Activated naive CD4-positive, alpha-beta T cell treated with anti-CD3 and anti-CD28 coated beads, Interleukin-2, amount 50 U/mL, for 24 hours (primary cell): ENCODE measurements around the gene LILRB5.
"Not testable (repeated sequence)": the region's sequence is repeated elsewhere in the genome, so short reads cannot be mapped to it uniquely, and the experiment has no call there.

Source experiments
- H3K27ac Mint-ChIP-seq: one replicate; pipeline ENCODE4 v1.8.0; 2021; ENCODE audit warnings: mild to moderate bottlenecking, mixed read lengths
- H3K27me3 Mint-ChIP-seq: one replicate; pipeline ENCODE4 v1.8.0; 2021; ENCODE audit warnings: mixed read lengths
- H3K36me3 Mint-ChIP-seq: one replicate; pipeline ENCODE4 v1.8.0; 2021; ENCODE audit warnings: mixed read lengths
- H3K4me1 Mint-ChIP-seq: one replicate; pipeline ENCODE4 v1.8.0; 2021; ENCODE audit warnings: mixed read lengths
- H3K4me3 Mint-ChIP-seq: one replicate; pipeline ENCODE4 v1.8.0; 2021; ENCODE audit warnings: mild to moderate bottlenecking, mixed read lengths
- H3K9me3 Mint-ChIP-seq: one replicate; pipeline ENCODE4 v1.8.0; 2021; ENCODE audit warnings: mixed read lengths

LILRB5 gene

DNA sequence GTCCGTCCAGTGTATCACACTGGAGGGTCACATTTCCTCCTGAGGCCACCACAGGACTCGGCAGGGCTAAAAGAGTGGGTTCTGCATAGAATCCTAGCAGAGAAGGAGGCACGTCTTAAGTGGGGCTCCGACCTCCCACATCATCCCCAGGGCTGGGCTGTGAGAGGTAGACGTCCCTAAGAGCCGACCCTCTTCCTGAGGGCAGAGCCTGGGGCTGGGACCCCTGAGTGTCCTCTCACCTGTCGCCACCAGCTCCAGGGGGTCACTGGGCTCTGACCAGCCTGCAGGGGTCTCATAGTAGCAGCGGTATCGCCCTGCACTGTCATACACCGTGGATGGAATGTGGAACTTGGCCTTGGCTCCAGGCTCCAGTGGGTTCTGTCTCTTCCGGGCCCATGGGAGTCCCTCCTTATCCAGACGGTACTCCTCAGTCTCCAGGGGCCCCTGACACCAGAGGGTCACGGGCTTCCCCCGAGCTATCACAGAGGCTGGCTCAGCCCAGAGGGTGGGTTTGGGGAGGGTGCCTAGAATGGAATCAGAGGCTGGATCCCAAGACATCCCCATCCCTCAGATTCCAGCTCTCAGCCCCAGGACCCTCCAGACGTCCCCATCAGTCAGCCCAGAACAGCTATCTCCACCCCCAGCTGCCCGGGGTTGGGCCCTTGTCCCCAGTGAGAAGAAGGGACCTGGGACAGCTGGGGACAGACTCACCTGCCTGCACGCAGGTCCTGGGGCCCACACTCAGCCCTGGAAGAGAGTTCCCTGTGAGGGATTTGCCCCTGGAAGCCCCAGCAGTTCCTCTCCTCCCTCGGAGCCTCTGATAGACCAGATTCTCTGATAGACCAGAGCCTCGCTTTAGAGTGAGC is 590 bp downstream of the LILRB5 start:
- Mint-ChIP-seq H3K4me1 (no peaks in the 10 kb centered on the region), H3K4me3 (no peak overlapping the region), H3K36me3 (no peaks in the 10 kb centered on the region), H3K27ac (no peak overlapping the region), H3K27me3 (no peaks in the 10 kb centered on the region), H3K9me3 (no peaks in the 10 kb centered on the region)

DNA sequence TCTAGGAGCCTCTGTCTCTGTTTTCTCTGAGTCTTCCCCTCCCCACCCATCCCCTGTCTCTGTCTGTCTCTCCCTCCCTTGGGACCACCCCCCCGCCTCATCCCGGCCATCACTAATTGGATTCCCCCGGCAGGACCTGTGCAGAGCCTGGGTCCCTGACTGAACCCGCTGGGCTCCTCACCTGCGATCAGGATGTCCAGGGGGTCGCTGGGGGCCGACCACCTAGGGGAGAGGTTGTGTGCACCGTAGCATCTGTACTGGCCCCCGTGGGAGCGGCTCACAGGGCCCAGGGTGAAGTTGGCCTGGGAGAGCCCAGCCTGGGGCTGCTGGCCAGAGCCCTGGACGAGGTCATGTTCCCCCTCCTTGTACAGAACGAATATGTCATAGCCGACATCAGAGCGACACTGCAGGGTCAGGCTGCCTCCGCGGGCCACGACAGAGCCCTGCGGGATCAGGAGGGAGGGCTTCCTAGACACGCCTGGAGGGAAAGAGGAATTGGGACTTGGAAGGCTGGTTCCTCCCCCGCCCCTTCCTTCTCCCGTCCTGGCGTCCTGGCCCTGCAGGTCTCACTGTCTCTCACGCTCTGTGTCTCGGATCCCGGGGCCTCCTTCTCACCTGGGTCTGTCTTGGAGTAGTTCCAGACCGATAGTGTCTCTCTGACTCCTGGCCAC is 1.8 kb downstream of the LILRB5 start:
- H3K9me3 Mint-ChIP-seq: no peaks in the 10 kb centered on the region
- H3K4me3 Mint-ChIP-seq: no peak overlapping the region
- H3K4me1 Mint-ChIP-seq: no peaks in the 10 kb centered on the region
- no peaks in the 10 kb centered on the region for H3K36me3 Mint-ChIP-seq
- no peaks in the 10 kb centered on the region for H3K27me3 Mint-ChIP-seq
- H3K27ac Mint-ChIP-seq: no peak overlapping the region

DNA sequence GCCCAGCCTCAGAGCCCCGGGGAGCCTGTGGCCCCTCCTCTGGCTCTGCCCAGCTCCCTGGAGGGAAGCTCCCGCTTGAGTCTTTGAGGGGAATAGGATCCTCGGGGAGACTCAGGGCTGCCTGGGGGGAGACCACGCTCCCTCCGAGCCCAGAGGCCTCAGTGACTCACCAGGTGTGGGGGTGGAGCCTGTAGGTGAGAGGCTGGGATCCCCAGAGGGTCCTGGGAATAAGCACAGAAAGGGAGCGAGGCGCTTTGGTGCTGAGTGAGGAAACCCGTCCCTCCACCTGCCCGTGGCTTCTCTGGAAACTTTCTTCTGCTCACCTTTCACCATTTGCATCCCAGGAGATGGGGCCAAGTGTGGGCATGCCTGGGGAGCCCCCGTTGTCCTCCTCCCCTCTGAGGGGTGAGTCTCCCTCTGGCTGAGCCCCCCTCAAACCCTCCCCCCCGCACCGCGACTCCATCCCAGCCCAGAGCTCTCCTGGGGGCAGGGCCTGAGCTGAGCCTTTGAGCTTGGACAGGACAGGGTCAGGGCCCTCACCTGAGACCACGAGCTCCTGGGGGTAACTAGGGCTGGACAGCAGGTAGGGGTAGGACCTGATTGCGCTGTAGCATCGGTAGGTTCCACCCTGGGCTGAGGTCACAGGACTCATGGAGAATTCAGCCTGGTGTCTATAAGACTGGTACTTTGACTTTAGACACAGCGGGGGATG is 2.7 kb downstream of the LILRB5 start:
- Mint-ChIP-seq H3K27ac (no peak overlapping the region), H3K36me3 (no peaks in the 10 kb centered on the region), H3K4me3 (no peak overlapping the region), H3K9me3 (no peaks in the 10 kb centered on the region), H3K27me3 (no peaks in the 10 kb centered on the region), H3K4me1 (no peaks in the 10 kb centered on the region)

DNA sequence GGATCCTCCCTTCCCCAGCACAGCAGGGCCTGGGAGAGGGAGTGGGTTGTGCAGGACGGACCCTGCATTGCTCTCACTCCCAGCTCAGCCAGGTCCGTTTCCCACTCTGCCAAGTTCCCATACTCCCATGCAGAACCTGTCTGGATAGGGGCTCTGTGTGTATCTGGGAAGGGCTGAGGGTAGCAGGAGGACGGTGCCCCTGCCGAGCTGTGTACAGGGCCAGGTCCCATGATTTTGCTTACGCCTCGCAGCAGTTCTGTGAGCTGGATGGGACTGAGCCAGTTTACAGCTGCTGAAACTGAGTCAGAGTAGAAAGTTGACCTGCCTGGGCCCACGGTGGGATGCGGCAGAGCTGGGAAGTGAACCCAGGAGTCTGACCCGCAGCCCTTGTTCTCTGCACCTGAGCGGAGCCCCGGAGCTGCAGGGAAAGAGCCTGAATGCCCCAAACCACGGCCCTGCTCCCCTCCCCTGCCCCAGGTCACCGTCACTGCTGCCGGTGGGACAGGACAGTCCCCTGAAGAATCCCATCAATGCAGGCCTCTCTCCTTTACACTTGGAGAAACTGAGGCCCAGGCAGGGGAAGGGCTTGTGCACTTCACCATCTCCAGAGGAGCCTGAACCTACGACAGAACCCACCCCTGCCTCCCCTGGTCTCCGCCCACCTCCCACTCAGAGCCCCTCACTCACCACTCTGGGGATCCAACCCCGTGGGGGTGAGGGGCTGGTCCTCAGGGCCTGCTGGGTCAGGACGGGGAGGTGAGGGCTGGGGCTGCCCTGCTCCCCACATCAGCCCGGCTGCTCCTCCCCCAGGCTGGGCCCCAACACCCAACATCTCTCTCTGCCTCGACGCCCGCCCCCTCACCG is 3.5 kb downstream of the LILRB5 start:
- no peak overlapping the region for H3K4me3 Mint-ChIP-seq
- no peaks in the 10 kb centered on the region for H3K27me3 Mint-ChIP-seq
- H3K27ac Mint-ChIP-seq: no peak overlapping the region
- no peaks in the 10 kb centered on the region for H3K36me3 Mint-ChIP-seq
- no peaks in the 10 kb centered on the region for H3K4me1 Mint-ChIP-seq
- no peaks in the 10 kb centered on the region for H3K9me3 Mint-ChIP-seq

DNA sequence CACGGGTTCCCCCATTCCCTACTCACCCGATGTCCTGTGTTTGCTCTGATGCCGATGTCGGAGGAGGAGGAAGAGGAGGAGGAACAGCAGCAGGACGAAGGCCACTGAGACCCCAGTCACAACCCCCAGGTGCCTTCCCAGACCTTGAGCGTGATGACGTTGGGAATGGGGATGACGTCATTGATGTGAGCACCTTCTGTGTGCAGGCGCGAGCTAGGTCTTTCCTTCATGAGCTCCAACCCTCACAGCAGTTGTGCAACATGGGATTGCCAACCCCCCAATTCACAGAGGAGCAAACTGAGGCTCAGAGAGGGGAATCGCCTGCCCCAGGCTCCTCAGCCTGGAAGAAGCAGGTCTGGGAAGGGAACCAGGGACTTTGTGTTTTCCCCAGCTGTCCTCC is 4.2 kb downstream of the LILRB5 start:
- Mint-ChIP-seq H3K4me1 (peaks cover 6% of the 10 kb centered on the region), H3K36me3 (no peaks in the 10 kb centered on the region), H3K4me3 (no peak overlapping the region), H3K27ac (no peak overlapping the region), H3K9me3 (no peaks in the 10 kb centered on the region), H3K27me3 (no peaks in the 10 kb centered on the region)

DNA sequence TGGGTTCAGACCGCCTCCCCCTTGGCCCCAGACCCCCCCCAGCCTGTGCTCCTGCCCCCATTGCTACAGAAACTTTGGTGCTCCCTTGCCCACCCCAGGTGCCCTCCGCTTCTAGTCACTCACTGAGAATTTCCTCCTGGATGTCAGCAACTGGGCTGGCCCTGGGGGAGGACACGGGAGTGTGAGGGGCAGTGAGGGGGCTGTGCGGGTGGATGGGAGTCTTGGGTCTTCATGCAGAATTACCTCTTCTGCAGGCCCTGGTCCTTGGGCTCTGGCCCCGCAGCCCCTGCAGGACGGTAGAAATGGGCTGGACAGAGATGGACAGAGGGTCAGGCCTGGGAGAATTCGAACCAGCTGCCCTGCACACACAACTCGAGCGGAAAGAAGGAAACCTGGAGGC is 4.8 kb downstream of the LILRB5 start:
- H3K27me3 Mint-ChIP-seq: no peaks in the 10 kb centered on the region
- H3K4me1 Mint-ChIP-seq: peaks cover 10% of the 10 kb centered on the region
- H3K36me3 Mint-ChIP-seq: no peaks in the 10 kb centered on the region
- no peak overlapping the region for H3K27ac Mint-ChIP-seq
- H3K4me3 Mint-ChIP-seq: no peak overlapping the region
- H3K9me3 Mint-ChIP-seq: no peaks in the 10 kb centered on the region

DNA sequence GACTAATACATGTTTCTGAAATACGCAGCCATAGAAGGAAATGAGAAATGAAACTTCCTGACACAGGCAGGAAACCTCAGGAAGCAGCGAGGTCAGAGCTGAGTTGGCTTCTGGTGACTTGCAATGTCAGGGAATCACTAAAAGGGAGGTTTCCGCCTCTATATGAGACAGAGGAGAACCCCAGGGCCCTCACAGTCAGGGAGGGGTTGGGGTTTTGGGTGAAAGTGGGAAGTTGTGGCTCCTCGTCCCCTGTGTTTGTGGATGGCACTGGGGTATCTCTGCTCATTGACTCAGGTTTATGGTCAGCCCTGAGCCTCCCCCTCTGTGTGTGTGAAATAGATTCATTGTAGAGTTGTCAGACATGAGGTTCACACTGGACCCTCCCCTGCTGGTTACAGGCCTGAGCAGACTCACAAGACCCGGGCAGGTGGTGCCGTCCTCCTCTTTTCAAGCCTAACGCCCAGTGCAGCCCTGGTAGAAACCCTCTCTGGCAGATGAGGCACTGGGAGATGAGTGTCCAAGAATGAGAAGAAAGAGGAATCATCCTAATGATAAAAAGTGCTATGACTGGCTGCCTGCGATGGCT is 9.0 kb downstream of the LILRB5 start:
- H3K27ac Mint-ChIP-seq: no peak overlapping the region
- H3K36me3 Mint-ChIP-seq: no peaks in the 10 kb centered on the region
- H3K9me3 Mint-ChIP-seq: no peaks in the 10 kb centered on the region
- H3K4me1 Mint-ChIP-seq: peaks cover 10% of the 10 kb centered on the region
- peak overlapping the region; percentile 12 for H3K4me3 Mint-ChIP-seq
- peaks cover 4% of the 10 kb centered on the region for H3K27me3 Mint-ChIP-seq

DNA sequence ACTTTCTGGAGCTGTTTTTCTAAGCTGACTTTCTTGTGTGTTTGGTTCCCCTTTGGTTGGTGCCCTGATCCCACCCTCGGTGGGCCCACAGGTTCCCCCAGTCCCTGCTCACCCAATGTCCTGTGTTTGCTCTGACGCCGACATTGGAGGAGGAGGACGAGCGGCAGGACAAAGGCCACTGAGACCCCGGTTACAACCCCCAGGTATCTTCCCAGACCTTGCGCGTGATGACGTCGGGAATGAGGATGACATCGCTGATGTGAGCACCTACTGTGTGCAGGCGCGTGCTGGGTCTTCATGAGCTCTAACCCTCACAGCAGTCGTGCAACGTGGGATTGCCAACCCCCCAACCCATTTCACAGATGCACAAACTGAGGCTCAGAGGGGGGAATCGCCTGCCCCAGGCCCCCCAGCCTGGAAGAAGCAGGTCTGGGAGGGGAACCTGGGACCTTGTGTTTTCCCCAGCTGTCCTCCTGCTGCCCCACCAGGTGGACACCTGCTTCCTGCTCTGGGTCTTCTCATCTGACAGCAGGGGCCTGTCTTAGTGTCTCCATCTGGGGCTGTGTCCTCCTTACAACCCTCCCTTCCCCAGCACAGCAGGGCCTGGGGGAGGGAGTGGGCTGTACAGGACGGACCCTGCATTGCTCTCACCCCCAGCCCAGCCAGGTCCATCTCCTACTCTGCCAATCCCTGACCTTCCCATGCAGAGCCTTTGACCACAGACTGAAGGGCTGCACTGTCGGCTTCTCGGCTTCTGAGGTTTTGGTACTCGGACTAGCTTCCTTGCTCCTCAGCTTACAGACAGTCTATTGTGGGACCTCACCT is 9.8 kb downstream of the LILRB5 start:
- no peaks in the 10 kb centered on the region for H3K36me3 Mint-ChIP-seq
- H3K4me3 Mint-ChIP-seq: peak overlapping the region; percentile 12
- peaks cover 13% of the 10 kb centered on the region for H3K4me1 Mint-ChIP-seq
- H3K27ac Mint-ChIP-seq: no peak overlapping the region
- H3K9me3 Mint-ChIP-seq: no peaks in the 10 kb centered on the region
- H3K27me3 Mint-ChIP-seq: peaks cover 5% of the 10 kb centered on the region

DNA sequence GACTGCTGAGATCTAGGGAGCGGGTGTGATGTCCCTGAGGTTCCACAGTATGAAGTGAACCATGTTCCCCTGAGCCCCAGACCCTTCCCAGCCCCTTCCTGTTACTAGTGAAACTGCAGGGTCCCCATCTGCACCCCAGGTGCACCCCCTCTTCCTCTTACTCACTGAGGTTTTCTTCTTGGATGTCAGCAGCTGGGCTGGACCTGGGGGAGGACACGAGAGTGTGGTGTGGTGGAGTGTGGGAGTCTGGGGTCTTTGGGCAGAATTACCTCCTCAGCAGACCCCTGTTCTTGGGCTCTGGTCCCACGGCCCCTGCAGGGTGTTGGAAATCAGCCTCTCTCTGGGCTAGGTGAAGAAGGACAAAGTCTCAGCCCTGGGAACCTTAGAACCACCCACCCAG is 11.1 kb downstream of the LILRB5 start:
- no peaks in the 10 kb centered on the region for H3K9me3 Mint-ChIP-seq
- no peaks in the 10 kb centered on the region for H3K36me3 Mint-ChIP-seq
- H3K4me1 Mint-ChIP-seq: peaks cover 13% of the 10 kb centered on the region
- H3K27me3 Mint-ChIP-seq: peaks cover 5% of the 10 kb centered on the region
- no peak overlapping the region for H3K27ac Mint-ChIP-seq
- no peak overlapping the region for H3K4me3 Mint-ChIP-seq

DNA sequence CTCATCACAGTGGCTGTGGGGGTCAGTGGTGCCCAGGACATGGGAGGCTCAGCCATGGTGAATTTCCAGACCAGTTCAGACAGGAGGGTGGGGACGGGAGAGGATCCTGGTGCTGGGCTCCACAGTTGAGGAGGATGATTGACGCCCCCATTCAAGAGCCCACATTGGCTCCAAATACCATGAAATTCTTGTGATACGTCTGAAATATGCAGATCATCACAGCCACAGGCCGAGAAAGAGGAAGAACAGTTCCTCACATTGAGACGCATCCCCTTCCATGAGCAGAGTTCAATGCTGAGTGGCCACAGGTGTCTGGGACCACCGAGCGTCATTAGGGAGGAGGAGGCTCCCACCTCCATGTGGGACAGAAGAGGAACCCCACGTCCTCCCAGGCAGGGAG is 13.3 kb downstream of the LILRB5 start:
- H3K27ac Mint-ChIP-seq, H3K27me3 Mint-ChIP-seq, H3K4me3 Mint-ChIP-seq, H3K36me3 Mint-ChIP-seq, H3K9me3 Mint-ChIP-seq: not testable (repeated sequence)
- peaks cover 13% of the 10 kb centered on the region for H3K4me1 Mint-ChIP-seq

DNA sequence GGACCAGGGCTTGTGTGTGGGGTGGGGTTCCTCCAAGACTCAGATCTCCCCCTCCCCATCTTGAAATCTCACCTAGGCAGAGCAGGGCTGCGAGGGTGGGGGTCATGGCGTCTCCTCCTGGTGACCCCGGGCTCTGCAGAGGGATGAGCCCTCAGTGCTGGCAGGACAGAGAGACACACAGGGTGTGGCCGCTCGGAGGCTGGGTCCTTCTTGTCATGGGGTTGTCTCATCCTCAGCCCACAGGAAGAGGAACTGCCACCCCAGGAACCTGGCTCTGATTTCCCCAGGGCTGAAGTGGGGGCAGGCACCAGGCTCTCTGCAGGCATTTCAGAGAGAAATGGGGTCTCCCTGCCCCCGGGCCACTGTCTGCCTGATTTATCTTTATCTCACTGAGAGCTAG is 14.4 kb downstream of the LILRB5 start, which contains the start of gene LILRA6:
TSS of gene LILRA6 (minus strand) at position 145 of the 400 bp plus-strand sequence.
- not testable (repeated sequence) for H3K4me1 Mint-ChIP-seq, H3K9me3 Mint-ChIP-seq, H3K36me3 Mint-ChIP-seq, H3K27me3 Mint-ChIP-seq, H3K4me3 Mint-ChIP-seq, H3K27ac Mint-ChIP-seq

DNA sequence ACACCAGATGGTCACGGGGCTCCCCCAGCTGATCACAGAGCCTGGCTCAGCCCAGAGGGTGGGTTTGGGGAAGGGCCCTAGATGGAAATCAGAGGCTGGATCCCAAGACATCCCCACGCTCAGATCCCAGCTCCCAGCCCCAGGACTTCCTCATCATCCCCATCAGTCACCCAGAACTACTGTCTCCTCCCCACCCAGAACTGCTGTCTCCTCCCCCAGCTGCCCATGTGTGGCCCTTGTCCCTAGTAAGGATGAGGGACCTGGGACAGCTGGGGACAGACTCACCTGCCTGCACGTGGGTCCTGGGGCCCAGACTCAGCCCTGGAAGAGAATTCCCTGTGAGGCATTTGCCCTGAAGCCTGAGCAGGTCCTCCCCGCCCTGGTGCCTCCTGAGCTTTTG is 14.8 kb downstream of the LILRB5 start:
- not testable (repeated sequence) for H3K27ac Mint-ChIP-seq, H3K36me3 Mint-ChIP-seq, H3K4me3 Mint-ChIP-seq, H3K4me1 Mint-ChIP-seq, H3K9me3 Mint-ChIP-seq, H3K27me3 Mint-ChIP-seq

DNA sequence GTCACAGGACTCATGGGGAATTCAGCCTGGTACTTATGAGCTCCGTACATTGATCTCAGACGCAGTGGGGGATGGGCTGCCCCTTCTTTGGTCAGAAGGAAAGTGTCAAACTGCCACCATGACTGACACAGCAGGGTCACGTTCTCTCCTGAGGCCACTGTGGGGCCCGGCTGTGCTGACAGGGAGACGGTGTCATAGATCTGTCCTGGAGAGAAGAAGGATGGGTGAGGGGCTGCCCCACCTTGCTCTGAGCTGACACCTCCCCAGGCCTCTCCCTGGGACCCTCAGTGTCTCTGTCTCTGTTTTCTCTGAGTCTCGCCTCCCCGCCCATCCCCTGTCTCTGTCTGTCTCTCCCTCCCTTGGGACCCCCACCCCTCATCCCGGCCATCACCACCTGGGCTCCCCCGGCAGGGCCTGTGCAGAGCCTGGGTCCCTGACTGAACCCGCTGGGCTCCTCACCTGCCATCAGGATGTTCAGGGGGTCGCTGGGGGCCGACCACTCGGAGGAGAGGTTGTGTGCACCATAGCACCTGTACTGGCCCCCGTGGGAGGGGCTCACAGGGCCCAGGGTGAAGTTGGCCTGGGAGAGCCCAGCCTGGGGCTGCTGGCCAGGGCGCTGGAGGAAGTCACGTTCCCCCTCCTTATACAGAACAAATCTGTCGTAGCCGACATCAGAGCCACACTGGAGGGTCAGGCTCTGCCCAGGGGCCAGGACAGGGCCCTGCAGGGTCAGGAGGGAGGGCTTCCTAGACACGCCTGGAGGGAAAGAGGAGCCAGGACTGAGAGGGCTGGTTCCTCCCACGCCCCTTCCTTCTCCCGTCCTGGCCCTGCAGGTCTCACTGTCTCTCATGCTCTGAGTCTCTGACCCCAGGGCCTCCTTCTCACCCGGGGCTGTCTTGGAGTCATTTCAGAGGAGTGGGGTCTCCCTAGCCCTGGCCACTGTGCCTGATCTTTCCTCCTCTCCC is 16.4 kb downstream of the LILRB5 start:
- H3K4me3 Mint-ChIP-seq, H3K27me3 Mint-ChIP-seq, H3K27ac Mint-ChIP-seq, H3K4me1 Mint-ChIP-seq, H3K9me3 Mint-ChIP-seq, H3K36me3 Mint-ChIP-seq: not testable (repeated sequence)
